Central memory CD8-positive, alpha-beta T cell (primary cell): Measurements from ENCODE around the gene CNTNAP5.

Source experiments
- ATAC-seq: fragments of 150-1000 bp; cut with Tn5 transposase; replicated peaks from 2 replicates; pipeline ENCODE4 v1.10.0; 2022; ENCODE audit warnings: mild to moderate bottlenecking, moderate FRiP score, moderate number of reproducible peaks; ENCODE audit not compliant: poor library complexity, severe bottlenecking; ENCODE audit errors: extremely low read depth
- DNase-seq, 2 donors: peaks; one replicate each; pipeline ENCODE4 v3.0.0; 2021; ENCODE audit warnings: low spot score in 2 of 2
- H3K27ac Mint-ChIP-seq: one replicate; pipeline ENCODE4 v1.8.0; 2022; ENCODE audit warnings: low read depth, mild to moderate bottlenecking, moderate library complexity, mixed read lengths
- H3K27me3 Mint-ChIP-seq: one replicate; pipeline ENCODE4 v1.8.0; 2022; ENCODE audit warnings: mixed read lengths
- H3K36me3 Mint-ChIP-seq: one replicate; pipeline ENCODE4 v1.8.0; 2022; ENCODE audit warnings: mild to moderate bottlenecking, moderate library complexity, mixed read lengths; ENCODE audit not compliant: insufficient read depth
- H3K4me1 Mint-ChIP-seq: one replicate; pipeline ENCODE4 v1.8.0; 2022; ENCODE audit warnings: mixed read lengths
- H3K4me3 Mint-ChIP-seq: one replicate; pipeline ENCODE4 v1.8.0; 2022; ENCODE audit warnings: mild to moderate bottlenecking, moderate library complexity, mixed read lengths
- H3K9me3 Mint-ChIP-seq: one replicate; pipeline ENCODE4 v1.8.0; 2022; ENCODE audit warnings: mixed read lengths

The CNTNAP5 gene

DNA sequence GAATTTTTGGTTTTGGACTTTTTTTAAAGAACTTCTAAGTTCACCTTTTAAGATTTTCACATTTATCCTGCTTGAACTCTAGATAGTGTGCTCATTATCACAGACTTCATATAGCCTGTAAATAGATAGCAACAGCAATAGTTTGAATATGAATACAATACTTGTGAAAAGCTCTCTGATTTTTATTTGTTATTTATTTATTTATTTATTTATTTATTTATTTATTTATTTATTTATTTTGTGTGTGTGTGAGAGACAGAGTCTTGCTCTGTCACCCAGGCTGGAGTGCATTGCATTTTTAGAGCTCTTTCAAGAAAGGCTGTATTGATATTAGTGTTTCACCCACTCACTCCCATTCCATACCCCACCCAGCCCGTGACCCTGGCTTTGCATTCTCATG, 153.6 kb downstream of the CNTNAP5 start:
- Mint-ChIP-seq H3K27ac (no peak overlapping the region), H3K27me3 (no peaks in the 10 kb centered on the region), H3K4me3 (no peak overlapping the region), H3K9me3 (peaks cover 28% of the 10 kb centered on the region), H3K36me3 (peaks cover 2% of the 10 kb centered on the region), H3K4me1 (no peaks in the 10 kb centered on the region)
- no peak for DNase-seq
- no peak for ATAC-seq

DNA sequence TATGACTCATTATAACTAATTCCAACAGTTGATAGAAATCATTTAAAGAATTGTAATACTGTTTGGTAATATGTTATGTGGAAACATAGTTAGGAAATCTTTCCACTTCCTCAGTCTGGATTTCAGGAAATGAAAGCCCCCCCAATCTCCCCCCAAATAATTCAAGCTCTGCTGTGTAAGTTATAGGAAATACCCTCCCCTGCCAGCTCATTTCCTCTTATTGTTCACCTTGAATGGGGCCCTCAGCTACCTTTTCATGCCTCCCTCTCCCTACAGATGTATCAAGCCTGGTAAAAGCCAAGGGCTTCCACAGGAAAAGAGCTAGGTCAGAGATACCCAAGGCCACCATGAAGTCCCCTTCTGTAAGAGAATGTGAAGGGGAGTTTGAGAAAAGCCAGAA, 155.5 kb downstream of the CNTNAP5 start:
- no peak overlapping the region for H3K4me3 Mint-ChIP-seq
- H3K4me1 Mint-ChIP-seq: no peaks in the 10 kb centered on the region
- H3K27ac Mint-ChIP-seq: no peak overlapping the region
- ATAC-seq (no peak), DNase-seq (no peak)
- H3K9me3 Mint-ChIP-seq: peaks cover 32% of the 10 kb centered on the region
- H3K36me3 Mint-ChIP-seq: peaks cover 2% of the 10 kb centered on the region
- H3K27me3 Mint-ChIP-seq: no peaks in the 10 kb centered on the region

DNA sequence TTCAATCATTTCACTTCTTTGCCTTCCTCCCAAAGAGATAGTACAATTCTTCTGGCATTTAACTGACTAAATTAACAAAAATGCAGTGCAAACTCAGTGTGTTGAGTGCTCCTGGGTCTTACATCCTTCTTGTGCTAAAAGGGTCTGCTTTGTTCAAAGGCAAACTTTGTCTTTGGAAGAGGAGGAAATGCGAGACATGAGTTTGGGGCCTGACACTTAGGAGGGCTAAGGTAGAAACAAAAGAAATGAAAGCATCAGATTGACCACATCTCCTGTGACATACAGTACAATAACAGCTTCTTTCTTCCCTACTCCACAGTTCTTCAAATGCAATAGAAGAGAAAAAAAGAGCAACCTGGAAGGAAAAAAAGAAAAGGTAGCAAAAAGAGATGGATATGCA, 161.7 kb downstream of the CNTNAP5 start:
- Mint-ChIP-seq H3K9me3 (peaks cover 19% of the 10 kb centered on the region), H3K4me1 (no peaks in the 10 kb centered on the region), H3K4me3 (no peak overlapping the region), H3K27ac (no peak overlapping the region), H3K27me3 (no peaks in the 10 kb centered on the region), H3K36me3 (no peaks in the 10 kb centered on the region)
- ATAC-seq: no peak
- no peak for DNase-seq

DNA sequence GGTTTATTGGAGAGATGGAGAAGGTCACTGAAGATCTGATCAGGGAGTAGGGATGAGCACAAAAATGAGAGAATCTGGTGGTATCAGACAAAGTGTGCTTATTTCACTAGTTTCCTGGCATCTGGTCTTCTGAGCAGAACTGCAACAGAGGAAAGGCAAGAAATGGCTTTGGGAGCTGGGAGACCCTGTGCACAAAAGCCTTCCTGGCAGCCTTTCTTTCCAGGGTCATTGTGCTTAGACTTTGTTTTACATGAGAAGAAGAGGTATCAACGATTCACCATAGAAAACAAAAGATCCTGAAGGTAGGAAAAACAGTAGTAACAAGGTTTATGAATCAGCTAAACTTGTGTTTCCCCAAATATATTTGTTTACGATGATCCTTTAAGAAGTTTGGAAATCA, 162.9 kb downstream of the CNTNAP5 start:
- Mint-ChIP-seq H3K27me3 (no peaks in the 10 kb centered on the region), H3K27ac (no peak overlapping the region), H3K4me1 (no peaks in the 10 kb centered on the region), H3K4me3 (no peak overlapping the region), H3K9me3 (peaks cover 20% of the 10 kb centered on the region), H3K36me3 (no peaks in the 10 kb centered on the region)
- no peak for ATAC-seq
- no peak for DNase-seq

DNA sequence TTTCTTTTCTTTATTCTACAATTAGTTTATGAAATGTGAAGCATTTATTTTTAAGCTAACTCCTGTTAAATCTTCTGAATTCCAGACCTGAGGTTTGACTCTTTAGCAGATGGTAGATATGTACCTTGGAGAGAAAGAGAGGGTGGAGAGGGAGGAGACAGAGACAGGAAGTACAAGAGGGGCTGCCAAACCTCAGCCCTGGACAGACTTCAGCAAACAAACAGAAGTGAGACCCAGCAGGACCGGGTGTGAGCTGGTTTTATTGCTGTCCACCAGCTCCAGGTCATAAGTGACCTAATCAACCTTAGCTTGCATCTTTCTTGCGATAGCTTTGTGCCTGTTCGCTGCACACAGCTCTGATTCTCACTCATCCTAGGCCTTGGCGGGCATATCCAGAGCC, 168.6 kb downstream of the CNTNAP5 start:
- no peak for ATAC-seq
- H3K27me3 Mint-ChIP-seq: no peaks in the 10 kb centered on the region

DNA sequence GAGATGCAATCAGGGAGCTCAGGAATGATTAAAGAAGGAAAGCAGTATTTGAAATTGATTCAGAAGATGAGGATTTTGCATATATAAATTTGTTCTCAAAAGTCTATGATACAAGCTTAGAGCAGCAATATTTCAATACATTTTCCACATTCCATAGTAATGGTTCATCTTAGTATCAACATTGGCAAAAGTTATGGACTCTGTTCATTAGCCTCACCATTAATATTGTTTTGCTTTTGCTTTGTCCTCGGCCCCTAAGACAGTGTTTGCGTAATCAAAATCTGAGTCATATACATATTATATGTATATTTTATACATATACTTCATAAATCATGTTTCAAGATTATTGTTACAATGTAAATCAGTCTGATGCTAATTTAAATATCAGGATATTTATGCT, 176.6 kb downstream of the CNTNAP5 start:
- no peak for DNase-seq
- Mint-ChIP-seq H3K4me3 (no peak overlapping the region), H3K4me1 (no peaks in the 10 kb centered on the region), H3K36me3 (no peaks in the 10 kb centered on the region), H3K27me3 (no peaks in the 10 kb centered on the region), H3K27ac (no peak overlapping the region), H3K9me3 (peaks cover 29% of the 10 kb centered on the region)
- no peak for ATAC-seq

More for the DNA sequence above, 168.6 kb downstream of the CNTNAP5 start:
- Mint-ChIP-seq H3K4me3 (no peak overlapping the region), H3K9me3 (peaks cover 18% of the 10 kb centered on the region), H3K4me1 (no peaks in the 10 kb centered on the region), H3K36me3 (no peaks in the 10 kb centered on the region), H3K27ac (no peak overlapping the region)
- DNase-seq: no peak

DNA sequence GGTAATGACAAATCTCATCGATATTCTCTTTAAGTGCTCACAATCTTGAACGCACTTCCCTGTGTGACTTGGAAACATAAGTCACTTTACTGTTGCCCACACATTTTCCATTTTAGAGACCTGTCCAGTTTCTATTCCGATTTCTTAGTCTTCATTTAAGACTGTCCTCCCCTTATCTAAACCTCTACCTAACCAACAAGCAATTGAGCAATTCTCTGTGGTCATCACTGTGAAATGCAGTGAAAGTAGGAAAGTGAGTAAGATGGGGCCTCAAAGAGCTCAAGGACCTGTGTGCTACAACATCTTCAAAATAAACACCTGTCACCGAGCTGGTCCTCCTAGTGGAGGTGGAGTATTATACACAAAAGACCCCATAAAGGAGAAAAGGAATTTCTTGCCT, 184.4 kb downstream of the CNTNAP5 start:
- no peak for ATAC-seq

DNA sequence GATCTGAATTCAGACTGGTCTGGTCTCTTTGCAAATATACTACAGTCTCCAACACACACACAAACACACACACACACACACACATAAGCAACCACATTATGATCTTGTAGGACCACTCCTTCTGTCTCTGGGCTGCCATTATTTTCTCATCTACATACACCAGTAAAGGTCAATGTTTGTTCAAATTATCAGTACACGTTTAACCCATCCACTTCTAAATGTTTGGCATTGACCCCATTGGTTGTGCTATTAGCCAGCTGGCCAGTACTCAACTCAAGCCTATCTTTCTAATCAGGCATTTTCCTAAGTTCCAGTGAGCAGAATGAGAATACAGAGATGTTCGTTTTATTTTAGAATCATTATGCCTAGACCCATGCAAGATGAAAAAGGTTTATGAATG, 186.4 kb downstream of the CNTNAP5 start:
- no peak overlapping the region for H3K27ac Mint-ChIP-seq
- no peak overlapping the region for H3K4me3 Mint-ChIP-seq
- no peaks in the 10 kb centered on the region for H3K4me1 Mint-ChIP-seq
- H3K36me3 Mint-ChIP-seq: no peaks in the 10 kb centered on the region
- DNase-seq (no peak), ATAC-seq (no peak)
- H3K9me3 Mint-ChIP-seq: peaks cover 18% of the 10 kb centered on the region
- H3K27me3 Mint-ChIP-seq: no peaks in the 10 kb centered on the region

More for the DNA sequence above, 184.4 kb downstream of the CNTNAP5 start:
- Mint-ChIP-seq H3K27me3 (no peaks in the 10 kb centered on the region), H3K4me1 (no peaks in the 10 kb centered on the region), H3K4me3 (no peak overlapping the region), H3K36me3 (no peaks in the 10 kb centered on the region), H3K9me3 (peaks cover 23% of the 10 kb centered on the region), H3K27ac (no peak overlapping the region)
- no peak for DNase-seq

DNA sequence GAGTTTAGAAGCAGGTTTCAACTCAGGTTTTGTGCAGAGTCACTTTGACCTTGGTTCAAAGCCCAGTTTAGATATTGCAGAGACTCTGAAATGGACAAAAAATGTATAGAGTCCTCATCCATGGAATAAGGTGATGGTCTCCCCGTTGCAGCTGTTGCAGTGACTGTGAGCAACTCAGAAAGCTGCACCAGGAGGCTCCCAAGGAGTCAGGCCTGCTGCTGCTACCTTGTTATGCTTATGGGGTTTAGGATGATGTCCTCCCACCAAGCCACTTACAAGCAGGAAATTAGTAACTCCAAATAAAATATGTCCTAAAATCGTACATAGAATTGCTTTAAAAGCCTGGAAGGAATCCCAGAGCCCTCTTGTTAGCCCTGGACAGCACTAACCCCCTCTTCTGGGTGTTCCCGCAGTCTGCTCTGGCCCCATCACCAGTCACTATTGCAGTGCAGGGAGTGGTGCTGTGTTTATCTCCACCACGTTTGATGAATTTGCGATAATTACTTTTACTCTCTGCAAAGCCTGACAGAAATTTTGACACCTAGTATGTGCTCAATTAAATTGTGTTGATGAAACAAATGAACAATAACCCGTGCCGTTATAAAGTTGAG, 189.0 kb downstream of the CNTNAP5 start:
- no peak for DNase-seq
- no peak for ATAC-seq
- H3K9me3 Mint-ChIP-seq: peaks cover 14% of the 10 kb centered on the region
- no peak overlapping the region for H3K27ac Mint-ChIP-seq
- no peaks in the 10 kb centered on the region for H3K4me1 Mint-ChIP-seq
- no peaks in the 10 kb centered on the region for H3K36me3 Mint-ChIP-seq
- no peaks in the 10 kb centered on the region for H3K27me3 Mint-ChIP-seq
- H3K4me3 Mint-ChIP-seq: no peak overlapping the region

DNA sequence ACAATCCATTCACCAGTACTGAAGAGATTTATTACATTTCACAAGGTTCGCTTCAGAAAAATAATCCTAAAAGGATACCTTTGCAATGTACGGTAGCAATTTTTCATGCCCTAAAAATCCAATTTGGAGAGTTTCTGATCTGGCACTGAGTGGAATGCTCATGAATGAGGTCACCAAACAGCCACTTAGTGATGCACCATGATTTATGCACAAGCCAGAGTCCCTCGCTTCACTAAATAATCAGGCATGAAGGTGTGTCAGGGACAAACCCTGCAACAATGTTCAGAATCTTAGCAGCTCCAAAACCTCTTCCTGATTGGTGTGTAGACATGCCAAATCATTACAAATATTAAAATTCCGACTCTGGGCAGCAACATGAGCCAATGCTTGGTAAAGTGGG, 221.1 kb downstream of the CNTNAP5 start:
- Mint-ChIP-seq H3K4me1 (no peaks in the 10 kb centered on the region), H3K4me3 (no peak overlapping the region), H3K9me3 (peaks cover 11% of the 10 kb centered on the region), H3K27ac (no peak overlapping the region), H3K36me3 (no peaks in the 10 kb centered on the region), H3K27me3 (no peaks in the 10 kb centered on the region)
- ATAC-seq: no peak
- no peak for DNase-seq

DNA sequence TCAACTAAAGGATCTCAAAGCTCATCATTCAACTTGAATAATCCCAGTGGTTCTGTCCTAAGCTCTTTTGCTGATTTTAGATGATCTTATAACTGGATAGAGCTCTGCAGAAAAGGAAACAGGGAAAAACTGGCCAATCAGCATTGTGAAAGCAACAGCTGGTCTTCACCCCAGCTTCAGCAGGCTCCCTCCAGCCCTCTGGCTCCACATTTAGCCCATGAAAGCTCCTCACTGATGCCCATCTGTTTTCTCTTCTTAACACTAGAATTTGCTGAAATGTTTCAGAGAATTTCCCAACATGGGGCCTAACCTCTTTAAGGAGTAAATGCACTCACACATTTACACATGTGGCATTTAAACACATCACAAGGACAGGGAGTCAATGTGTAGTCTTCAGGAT, 223.3 kb downstream of the CNTNAP5 start:
- Mint-ChIP-seq H3K9me3 (peaks cover 11% of the 10 kb centered on the region), H3K27ac (no peak overlapping the region), H3K4me1 (no peaks in the 10 kb centered on the region), H3K36me3 (no peaks in the 10 kb centered on the region), H3K27me3 (no peaks in the 10 kb centered on the region), H3K4me3 (no peak overlapping the region)
- DNase-seq (no peak), ATAC-seq (no peak)

DNA sequence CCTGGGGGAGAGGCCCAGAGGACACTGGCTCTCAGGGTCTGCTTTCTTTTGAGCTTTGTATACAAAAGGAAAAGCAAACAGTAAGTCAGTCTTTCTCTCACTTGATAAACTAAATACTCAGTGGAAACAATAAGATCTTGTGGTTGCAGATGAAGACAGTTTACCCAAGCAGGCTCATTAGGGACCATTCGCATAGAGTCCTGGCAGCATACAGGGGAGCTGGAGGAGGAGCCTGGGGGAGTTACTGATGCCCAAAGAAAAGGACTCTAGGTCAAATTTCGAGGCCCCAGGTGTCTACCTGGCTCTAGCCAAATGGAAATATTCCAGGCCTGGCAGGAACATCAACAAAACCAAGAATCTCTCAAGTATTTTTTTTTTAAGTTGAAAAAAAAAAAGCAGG, 225.3 kb downstream of the CNTNAP5 start:
- Mint-ChIP-seq H3K4me3 (no peak overlapping the region), H3K9me3 (peaks cover 17% of the 10 kb centered on the region), H3K27ac (no peak overlapping the region), H3K27me3 (no peaks in the 10 kb centered on the region), H3K4me1 (no peaks in the 10 kb centered on the region), H3K36me3 (no peaks in the 10 kb centered on the region)
- DNase-seq (no peak), ATAC-seq (no peak)

DNA sequence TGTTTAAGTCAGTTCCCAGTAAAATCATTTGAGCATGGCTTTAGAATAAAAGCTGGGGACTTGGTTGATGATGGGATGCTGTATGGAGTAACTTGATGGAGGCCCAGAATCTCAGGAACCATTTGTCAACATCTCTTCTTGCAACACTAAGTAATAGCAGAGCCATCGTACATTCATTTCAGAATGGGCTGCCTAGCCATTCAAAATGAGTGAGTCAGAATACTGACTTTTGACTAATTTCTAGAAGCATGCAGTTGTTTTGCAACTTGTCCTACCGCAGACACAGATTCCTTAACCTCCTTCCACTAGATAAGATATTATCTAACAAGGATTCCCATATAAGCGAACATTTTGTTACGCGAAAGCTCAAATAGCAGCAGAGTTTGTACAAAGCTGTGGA, 229.5 kb downstream of the CNTNAP5 start:
- H3K4me1 Mint-ChIP-seq: no peaks in the 10 kb centered on the region
- H3K36me3 Mint-ChIP-seq: no peaks in the 10 kb centered on the region
- DNase-seq: no peak
- no peak overlapping the region for H3K4me3 Mint-ChIP-seq
- H3K27ac Mint-ChIP-seq: no peak overlapping the region
- no peak for ATAC-seq
- H3K9me3 Mint-ChIP-seq: peaks cover 29% of the 10 kb centered on the region
- H3K27me3 Mint-ChIP-seq: no peaks in the 10 kb centered on the region

DNA sequence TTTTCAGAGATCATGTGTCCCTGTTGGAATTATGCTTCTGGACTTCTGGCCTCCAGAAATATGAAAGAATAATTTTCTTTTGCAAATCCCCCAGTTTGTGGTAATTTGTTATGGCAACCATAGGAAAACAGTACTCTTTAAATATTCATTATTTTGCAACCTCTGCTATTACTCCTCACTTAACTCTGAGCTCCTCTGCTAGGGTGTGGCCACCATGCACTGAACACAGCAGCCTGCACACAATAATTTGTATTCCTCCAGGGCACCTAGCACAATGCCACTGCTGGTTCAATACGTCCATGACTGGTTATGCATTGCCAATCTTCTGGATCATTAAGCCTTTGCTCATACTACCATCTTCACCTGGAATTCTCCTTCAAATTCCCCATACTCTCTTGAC, 232.0 kb downstream of the CNTNAP5 start:
- Mint-ChIP-seq H3K36me3 (no peaks in the 10 kb centered on the region), H3K27ac (no peak overlapping the region), H3K9me3 (peaks cover 17% of the 10 kb centered on the region), H3K4me1 (no peaks in the 10 kb centered on the region), H3K27me3 (no peaks in the 10 kb centered on the region), H3K4me3 (no peak overlapping the region)
- ATAC-seq (no peak), DNase-seq (no peak)
